ENCODE data around the gene MORC3. TPM values are rescaled to one million over a fixed set of nuclear protein-coding genes. Genes with fewer than 3 reads are reported as not detected.

The MORC3 gene
- polyA plus RNA-seq, 1 donor (not counting 4 experiments of a cell fraction or from before 2014, with no cell fraction given) = 38.1 TPM

GRCh38 chr21:36424592-36424991 is 104.6 kb downstream of the MORC3 start:
- peaks cover 7% of the 10 kb centered on the region for H3K4me1 ChIP-seq (ENCODE audit: control insufficient read depth, extremely low read depth, insufficient read depth, low read length)
- no peaks in the 10 kb centered on the region for H3K9me1 ChIP-seq (ENCODE audit: control insufficient read depth, extremely low read depth, insufficient read depth, low read length)
- H3K79me2 ChIP-seq (ENCODE audit: control insufficient read depth, insufficient read depth, low read length) = no peaks in the 10 kb centered on the region
- no peak overlapping the region for H3K27ac ChIP-seq (ENCODE audit: control insufficient read depth, insufficient read depth, low read length)
- H2AFZ ChIP-seq (ENCODE audit: control insufficient read depth, low read length) = no peak overlapping the region
- no peak for FAIRE-seq
- no peak overlapping the region for H3K9ac ChIP-seq (ENCODE audit: control insufficient read depth, extremely low read depth, insufficient read depth, low read length)
- H3K4me2 ChIP-seq (ENCODE audit: control insufficient read depth, extremely low read depth, insufficient read depth, low read depth, low read length) = no peak overlapping the region
- no peaks in the 10 kb centered on the region for H3K36me3 ChIP-seq (ENCODE audit: control insufficient read depth in 2 of 2, extremely low read depth in 1 of 2, insufficient read depth in 2 of 2, low read length in 2 of 2)
- dilution Hi-C loops (cut with MboI; ENCODE audit: extremely low pct_ligation_motif_present, low sequenced_read_pairs) = no loop called here
- TF ChIP-seq EZH2 (IDR thresholded peaks at IDR 0.05; ENCODE audit: low read length) (no peak), CTCF (optimal IDR thresholded peaks at IDR 0.05 in 1 of 3, IDR thresholded peaks at IDR 0.05 in 1 of 3, conservative IDR thresholded peaks at IDR 0.05 in 1 of 3; ENCODE audit: extremely low read depth in 1 of 3, insufficient read depth in 2 of 3, low read length in 3 of 3) (no peak)
- H3K9me3 ChIP-seq (ENCODE audit: control insufficient read depth, low read depth, low read length) = no peaks in the 10 kb centered on the region
- H4K20me1 ChIP-seq (ENCODE audit: control insufficient read depth, extremely low read depth, insufficient read depth, low read length) = no peaks in the 10 kb centered on the region
- no peaks in the 10 kb centered on the region for H3K27me3 ChIP-seq (ENCODE audit: control insufficient read depth, extremely low read depth, insufficient read depth, low read length)
- H3K4me3 ChIP-seq (ENCODE audit: control insufficient read depth in 2 of 3, extremely low read depth in 1 of 3, insufficient read depth in 2 of 3, low read depth in 1 of 3, low read length in 3 of 3) = no peak overlapping the region
- DNase-seq (ENCODE audit: low read depth, low spot score) = no peak

GRCh38 chr21:36425286-36425685 is 105.3 kb downstream of the MORC3 start:
- Histone ChIP-seq H3K36me3 (ENCODE audit: control insufficient read depth in 2 of 2, extremely low read depth in 1 of 2, insufficient read depth in 2 of 2, low read length in 2 of 2) (no peaks in the 10 kb centered on the region), H3K4me3 (ENCODE audit: control insufficient read depth in 2 of 3, extremely low read depth in 1 of 3, insufficient read depth in 2 of 3, low read depth in 1 of 3, low read length in 3 of 3) (no peak overlapping the region), H3K9ac (ENCODE audit: control insufficient read depth, extremely low read depth, insufficient read depth, low read length) (no peak overlapping the region), H3K4me1 (ENCODE audit: control insufficient read depth, extremely low read depth, insufficient read depth, low read length) (peaks cover 12% of the 10 kb centered on the region), H3K9me1 (ENCODE audit: control insufficient read depth, extremely low read depth, insufficient read depth, low read length) (no peaks in the 10 kb centered on the region), H3K27ac (ENCODE audit: control insufficient read depth, insufficient read depth, low read length) (no peak overlapping the region), H3K4me2 (ENCODE audit: control insufficient read depth, extremely low read depth, insufficient read depth, low read depth, low read length) (no peak overlapping the region), H4K20me1 (ENCODE audit: control insufficient read depth, extremely low read depth, insufficient read depth, low read length) (no peaks in the 10 kb centered on the region), H2AFZ (ENCODE audit: control insufficient read depth, low read length) (no peak overlapping the region), H3K27me3 (ENCODE audit: control insufficient read depth, extremely low read depth, insufficient read depth, low read length) (no peaks in the 10 kb centered on the region), H3K79me2 (ENCODE audit: control insufficient read depth, insufficient read depth, low read length) (no peaks in the 10 kb centered on the region), H3K9me3 (ENCODE audit: control insufficient read depth, low read depth, low read length) (no peaks in the 10 kb centered on the region)
- FAIRE-seq = no peak
- TF ChIP-seq EZH2 (IDR thresholded peaks at IDR 0.05; ENCODE audit: low read length) (no peak), CTCF (optimal IDR thresholded peaks at IDR 0.05 in 1 of 3, IDR thresholded peaks at IDR 0.05 in 1 of 3, conservative IDR thresholded peaks at IDR 0.05 in 1 of 3; ENCODE audit: extremely low read depth in 1 of 3, insufficient read depth in 2 of 3, low read length in 3 of 3) (no peak)
- DNase-seq (ENCODE audit: low read depth, low spot score) = no peak
- dilution Hi-C loops (cut with MboI; ENCODE audit: extremely low pct_ligation_motif_present, low sequenced_read_pairs) = no loop called here

Small RNAs within 50 kb of the gene (small RNA-seq; reads per million reads assigned to genes)
- 0 reads per million in 3 experiments for gene ATP5MFP1 (ENCODE audit: insufficient read length in 3 of 3, low read depth in 3 of 3, low replicate concordance in 1 of 3)

Other genes with a start within 250 kb of the MORC3 start
- 0.70 to 1.8 TPM (median 1.3 TPM) in 3 replicates for gene CBR3, start 185.1 kb upstream of the MORC3 start, polyA plus RNA-seq
- 2.4 to 5.8 TPM (median 2.9 TPM) in 3 replicates for gene DOP1B, start 163.4 kb upstream of the MORC3 start, polyA plus RNA-seq
- gene CHAF1B, start 65.2 kb downstream of the MORC3 start, polyA plus RNA-seq = 1.4 to 6.8 TPM (median 6.8 TPM) in 3 replicates
- gene CLDN14, start 159.9 kb downstream of the MORC3 start, polyA plus RNA-seq = not detected in 3 replicates

Measured in keratinocyte (primary cell).